ENCODE measurements around the gene PSMD12. TPM values are rescaled to one million over a fixed set of nuclear protein-coding genes. Genes with fewer than 3 reads are reported as not detected.
"Not testable (repeated sequence)": the region's sequence is repeated elsewhere in the genome, so short reads cannot be mapped to it uniquely, and the experiment has no call there.

The PSMD12 gene
- total RNA-seq, 1 donor from 2014 or later = 49.3 TPM

GRCh38 chr17:67358612-67359011, 7.8 kb downstream of the PSMD12 start:
- no peak for DNase-seq

- no peak for DNase-seq
Measured at GRCh38 chr17:67353929-67354574, 12.3 kb downstream of the PSMD12 start.

DNA sequence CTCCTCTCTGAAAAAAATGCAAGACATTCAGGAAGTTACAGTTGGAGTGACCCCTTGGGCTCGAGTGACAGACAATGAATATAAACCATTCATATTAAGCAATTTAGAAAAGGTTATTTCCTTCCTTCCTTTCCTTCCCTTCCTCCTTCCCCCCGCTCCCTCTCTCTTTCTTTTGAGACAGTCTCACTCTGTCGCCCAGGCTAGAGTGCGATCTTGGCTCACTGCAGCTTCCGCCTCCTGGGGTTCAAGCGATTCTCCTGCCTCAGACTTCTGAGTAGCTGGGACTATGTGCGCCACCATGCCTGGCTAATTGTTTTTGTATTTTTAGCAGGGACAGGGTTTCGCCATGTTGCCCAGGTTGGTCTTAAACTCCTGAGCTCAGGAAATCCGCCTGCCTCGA, 13.2 kb downstream of the PSMD12 start:
- DNase-seq = no peak

- no peak for DNase-seq
Measured at GRCh38 chr17:67349420-67349819, 17.0 kb downstream of the PSMD12 start.

DNA sequence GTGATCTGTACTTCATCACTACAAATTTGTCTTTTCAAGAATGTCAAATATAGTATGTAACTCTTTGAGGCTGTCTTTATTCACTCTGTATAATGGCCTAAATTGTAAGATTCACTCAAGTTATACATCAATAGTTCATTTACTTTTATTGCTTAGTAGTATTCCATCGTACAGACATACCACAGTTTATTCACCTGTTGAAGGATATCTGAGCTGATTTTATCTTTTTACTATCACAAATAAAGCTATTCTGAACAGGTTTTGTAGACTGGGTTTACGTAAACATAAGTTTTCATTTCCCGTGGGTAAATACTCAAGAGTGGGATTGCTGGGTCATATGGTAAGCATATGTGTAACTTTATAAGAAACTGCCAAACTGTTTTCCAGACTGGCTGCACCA, 18.6 kb downstream of the PSMD12 start:
- no peak for DNase-seq

- DNase-seq = no peak
Measured at GRCh38 chr17:67343237-67343636, 23.1 kb downstream of the PSMD12 start.

DNA sequence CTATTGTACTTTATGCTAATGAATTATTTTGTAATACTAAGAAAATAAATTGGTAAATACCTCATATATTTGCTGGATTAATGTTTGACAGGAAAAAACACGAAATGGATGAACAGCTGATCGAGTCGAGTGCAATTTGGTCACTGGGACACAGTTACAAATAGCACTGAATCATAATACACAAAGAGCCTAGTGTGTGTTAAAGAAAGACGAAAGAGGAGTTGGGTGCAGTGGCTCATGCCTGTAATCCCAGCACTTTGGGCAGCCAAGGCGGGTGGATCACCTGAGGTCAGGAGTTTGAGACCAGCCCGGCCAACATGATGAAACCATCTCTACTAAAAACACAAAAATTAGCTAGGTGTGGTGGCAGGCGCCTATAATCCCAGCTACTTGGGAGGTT, 28.0 kb downstream of the PSMD12 start:
- DNase-seq = not testable (repeated sequence)

GRCh38 chr17:67336859-67337258, 29.5 kb downstream of the PSMD12 start:
- DNase-seq = no peak

GRCh38 chr17:67335245-67335835, 31.0 kb downstream of the PSMD12 start:
- no peak for DNase-seq

DNA sequence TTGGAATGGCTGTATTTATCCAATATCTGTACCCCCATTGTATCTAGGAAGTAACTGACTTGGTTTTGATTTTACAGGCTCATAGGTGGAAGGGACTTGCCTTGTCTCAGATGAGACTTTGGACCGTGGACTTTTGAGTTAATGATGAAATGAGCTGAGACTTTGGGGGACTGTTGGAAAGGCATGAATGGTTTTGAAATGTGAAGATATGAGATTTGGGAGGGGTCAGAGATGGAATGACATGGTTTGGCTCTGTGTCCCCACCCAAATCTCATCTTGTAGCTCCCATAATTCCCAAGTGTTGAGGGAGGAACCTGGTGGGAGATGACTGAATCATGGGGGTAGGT, 34.2 kb downstream of the PSMD12 start:
- DNase-seq = not testable (repeated sequence)

- DNase-seq = not testable (repeated sequence)
Measured at GRCh38 chr17:67331381-67332161, 34.8 kb downstream of the PSMD12 start.

DNA sequence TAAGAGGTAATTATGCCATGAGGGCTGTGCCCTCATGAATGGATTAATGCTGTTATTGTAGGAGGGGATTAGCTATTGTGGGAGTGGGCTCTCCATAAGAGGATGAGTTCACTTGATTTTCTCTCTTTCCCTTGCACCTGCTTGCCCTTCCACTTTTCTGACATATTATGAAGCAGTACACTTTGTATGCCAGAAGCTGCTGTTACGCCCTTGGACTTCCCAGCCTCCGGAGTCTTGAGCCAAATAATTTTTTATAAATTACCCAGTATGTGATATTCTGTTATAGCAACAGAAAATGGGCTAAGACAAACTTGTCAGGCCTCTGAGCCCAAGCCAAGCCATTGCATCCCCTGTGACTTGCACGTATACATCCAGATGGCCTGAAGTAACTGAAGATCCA, 38.4 kb downstream of the PSMD12 start:
- no peak for DNase-seq

DNA sequence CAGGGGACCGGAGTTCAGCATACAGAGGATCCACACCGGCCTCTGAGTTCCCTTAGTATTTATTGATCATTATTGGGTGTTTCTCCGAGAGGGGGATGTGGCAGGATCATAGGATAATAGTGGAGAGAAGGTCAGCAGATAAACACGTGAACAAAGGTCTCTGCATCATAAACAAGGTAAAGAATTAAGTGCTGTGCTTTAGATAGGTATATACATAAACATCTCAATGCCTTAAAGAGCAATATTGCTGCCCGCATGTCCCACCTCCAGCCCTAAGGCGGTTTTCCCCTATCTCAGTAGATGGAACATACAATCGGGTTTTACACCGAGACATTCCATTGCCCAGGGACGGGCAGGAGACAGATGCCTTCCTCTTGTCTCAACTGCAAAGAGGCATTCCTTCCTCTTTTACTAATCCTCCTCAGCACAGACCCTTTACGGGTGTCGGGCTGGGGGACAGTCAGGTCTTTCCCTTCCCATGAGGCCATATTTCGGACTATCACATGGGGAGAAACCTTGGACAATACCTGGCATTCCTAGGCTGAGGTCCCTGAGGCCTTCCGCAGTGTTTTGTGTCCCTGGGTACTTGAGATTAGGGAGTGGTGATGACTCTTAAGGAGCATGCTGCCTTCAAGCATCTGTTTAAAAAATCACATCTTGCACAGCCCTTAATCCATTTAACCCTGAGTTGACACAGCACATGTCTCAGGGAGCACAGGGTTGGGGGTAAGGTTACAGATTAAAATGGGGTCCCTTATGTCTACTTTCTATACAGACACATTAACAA, 39.2 kb downstream of the PSMD12 start:
- not testable (repeated sequence) for DNase-seq

GRCh38 chr17:67326440-67326839, 39.9 kb downstream of the PSMD12 start:
- no peak for DNase-seq

GRCh38 chr17:67324330-67324729, 42.0 kb downstream of the PSMD12 start:
- no peak for DNase-seq

- DNase-seq = no peak
Measured at GRCh38 chr17:67323445-67323844, 42.9 kb downstream of the PSMD12 start.

DNA sequence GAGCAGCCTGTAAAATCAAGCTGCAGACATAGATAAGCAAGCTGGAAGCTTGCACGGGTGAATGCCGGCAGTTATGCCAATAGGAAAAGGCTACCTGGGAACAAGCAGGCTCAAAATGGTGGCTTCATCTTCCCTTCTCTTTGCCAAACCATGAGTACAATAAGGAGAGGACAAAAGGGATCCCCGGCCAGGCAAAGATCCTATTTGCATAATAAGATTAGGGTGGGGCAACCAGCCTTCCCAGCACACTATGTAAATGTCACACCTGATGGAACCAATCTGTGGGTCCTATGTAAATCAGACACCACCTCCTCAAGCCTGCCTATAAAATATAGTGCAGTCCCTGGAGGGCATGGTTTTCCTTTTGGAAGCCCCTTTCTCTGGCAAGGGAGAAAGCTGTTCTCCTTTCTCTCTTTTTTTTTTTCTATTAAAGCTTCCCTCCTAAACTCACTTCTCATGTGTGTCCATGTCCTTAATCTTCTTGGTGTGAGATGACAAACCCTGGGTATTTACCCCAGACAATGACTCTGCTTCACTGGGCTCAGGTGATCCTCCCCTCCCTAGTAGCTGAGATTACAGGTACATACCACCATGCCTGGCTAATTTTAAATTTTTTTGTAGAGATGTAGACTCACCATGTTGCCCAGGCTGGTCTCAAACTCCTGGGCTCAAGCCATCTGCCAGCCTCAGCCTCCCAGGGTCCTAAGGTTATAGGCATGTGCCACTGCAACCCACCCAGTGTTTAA, 44.2 kb downstream of the PSMD12 start:
- no peak for DNase-seq

GRCh38 chr17:67321486-67321885, 44.9 kb downstream of the PSMD12 start:
- not testable (repeated sequence) for DNase-seq

DNA sequence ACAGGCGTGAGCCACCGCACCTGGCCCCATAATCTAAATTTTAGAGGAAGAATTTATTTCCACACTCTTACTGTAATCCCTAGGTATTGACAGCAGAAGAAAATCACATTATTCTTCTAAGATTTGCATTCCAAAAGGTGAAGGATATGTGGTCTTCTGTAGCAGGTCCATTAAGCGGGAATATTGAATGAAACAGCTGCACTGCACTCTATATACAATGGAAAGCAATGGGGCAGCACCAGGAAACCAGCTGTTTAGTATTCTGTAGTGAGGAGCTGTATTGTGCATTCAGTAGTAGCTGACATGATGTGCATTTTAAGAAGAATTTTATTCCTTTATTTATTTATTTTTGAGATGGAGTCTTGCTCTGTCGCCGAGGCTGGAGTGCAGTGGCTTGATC, 49.6 kb downstream of the PSMD12 start:
- no peak for DNase-seq

GRCh38 chr17:67315865-67316264, 50.5 kb downstream of the PSMD12 start:
- no peak for DNase-seq

DNA sequence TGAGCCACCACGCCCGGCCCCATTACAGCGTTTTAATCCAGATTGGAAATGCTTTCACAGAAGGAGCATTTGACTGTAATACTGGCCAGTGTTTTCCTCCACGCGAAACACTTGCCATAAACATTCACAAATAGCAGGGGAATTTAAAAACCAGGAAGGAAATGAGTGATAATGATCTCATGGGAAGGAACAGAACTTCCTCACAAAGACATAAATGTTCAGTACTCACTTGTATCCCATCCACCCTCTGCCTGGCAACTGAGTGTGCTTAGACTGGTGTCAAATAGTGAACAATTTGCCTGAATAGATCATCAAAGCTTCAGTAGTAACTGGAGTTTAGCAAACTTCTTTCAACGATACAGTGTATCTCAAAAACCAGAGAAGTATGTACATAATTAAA, 54.1 kb downstream of the PSMD12 start:
- DNase-seq = no peak

DNA sequence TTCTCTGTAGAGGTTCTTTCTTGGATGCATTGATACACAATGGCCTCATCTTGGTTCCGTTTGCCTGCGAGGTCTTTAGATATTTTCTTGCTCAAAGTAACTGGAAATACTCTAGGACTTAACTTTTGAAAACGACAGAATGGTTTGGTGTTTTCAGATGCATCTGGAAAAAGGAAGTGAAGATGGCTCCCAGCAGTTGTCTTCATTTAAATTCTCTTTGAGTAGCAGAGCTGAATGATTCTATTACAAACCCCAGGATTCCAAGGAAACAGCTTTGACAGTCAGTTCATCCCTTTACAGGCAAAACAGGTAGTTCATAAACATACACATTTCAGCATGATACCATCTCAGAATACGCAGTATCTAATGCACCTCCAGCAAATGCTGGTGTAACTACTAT, 54.8 kb downstream of the PSMD12 start:
- no peak for DNase-seq

All from tongue (tissue), 2 donors.